B cell (primary cell): ENCODE measurements around the gene TREH. TPM values are rescaled to one million over a fixed set of nuclear protein-coding genes. Genes with fewer than 3 reads are reported as not detected.

ENCODE experiments used
- ATAC-seq: fragments of 200-7000 bp; cut with Tn5 transposase; one replicate; pipeline ENCODE4 v1.10.0; 2021; ENCODE audit warnings: low read depth, mild to moderate bottlenecking, moderate number of reproducible peaks, moderate library complexity
- CTCF ChIA-PET: fragments of 350-600 bp; sonication (Branson Sonifier 250); formaldehyde crosslinking; loops from one replicate; lab custom pipeline; 2021; ENCODE audit warnings: antibody characterized with exemption, inconsistent platforms; lab: Charles Lee
- POLR2A ChIA-PET: fragments of 350-600 bp; sonication (Branson Sonifier 250); formaldehyde crosslinking; loops from one replicate; lab custom pipeline; 2021; ENCODE audit warnings: antibody characterized with exemption; lab: Charles Lee
- DNase-seq: peaks from one replicate; pipeline ENCODE4 v3.0.0; 2013
- H2AFZ ChIP-seq: 2 replicates; pipeline ENCODE4 v1.6.1; 2012; ENCODE audit warnings: mild to moderate bottlenecking, low read depth, low read length; ENCODE audit not compliant: insufficient read depth, poor library complexity, severe bottlenecking
- H3K27ac ChIP-seq, 2 donors: 1 replicate in 1 of 2; 2 replicates in 1 of 2; pipeline ENCODE4 v1.5.1; 2012 to 2013; ENCODE audit warnings: low read length in 2 of 2, mild to moderate bottlenecking in 2 of 2, moderate library complexity in 1 of 2
- H3K27me3 ChIP-seq, 4 experiments: fragments of 200-600 bp in 1 of 4; sonication (generic) in 1 of 4; replicated peaks in 1 of 4; 1 replicate in 2 of 4; 2 replicates in 2 of 4; pipeline versions ENCODE4 v1.6.1 to v1.7.0; 2013 to 2016; ENCODE audit warnings: low read length in 3 of 4, mild to moderate bottlenecking in 2 of 4, mixed read lengths in 1 of 4, moderate library complexity in 1 of 4; ENCODE audit not compliant: insufficient read depth in 4 of 4, control insufficient read depth in 3 of 4; ENCODE audit errors: control extremely low read depth in 1 of 4
- H3K36me3 ChIP-seq, 2 experiments: replicated peaks in 1 of 2; 1 replicate in 1 of 2; 2 replicates in 1 of 2; pipeline versions ENCODE4 v1.6.1 to v1.7.1; 2013; ENCODE audit warnings: low read length in 1 of 2; ENCODE audit not compliant: insufficient read depth in 2 of 2, control insufficient read depth in 1 of 2; ENCODE audit errors: control extremely low read depth in 1 of 2, extremely low read depth in 1 of 2
- H3K4me1 ChIP-seq, 2 donors: fragments of 200-600 bp in 1 of 2; sonication (generic) in 1 of 2; 1 replicate in 1 of 2; 2 replicates in 1 of 2; pipeline versions ENCODE4 v1.5.1 to v1.6.1; 2013 to 2017; ENCODE audit warnings: low read length in 2 of 2; ENCODE audit not compliant: control insufficient read depth in 2 of 2, insufficient read depth in 2 of 2
- H3K4me2 ChIP-seq: replicated peaks from 2 replicates; pipeline ENCODE3; 2012; ENCODE audit warnings: mild to moderate bottlenecking, low read depth, low read length; ENCODE audit not compliant: poor library complexity, severe bottlenecking
- H3K4me3 ChIP-seq, 5 experiments: fragments of 200-600 bp in 1 of 5; sonication (generic) in 1 of 5; 1 replicate in 3 of 5; 2 replicates in 2 of 5; pipeline versions ENCODE4 v1.5.1 to v1.7.0; 2011 to 2016; ENCODE audit warnings: low read length in 4 of 5, mild to moderate bottlenecking in 4 of 5, low read depth in 2 of 5, control low read depth in 1 of 5, moderate library complexity in 1 of 5; ENCODE audit not compliant: insufficient read depth in 1 of 5; ENCODE audit errors: control extremely low read depth in 1 of 5, extremely low read depth in 1 of 5
- H3K79me2 ChIP-seq: fragments of 200-600 bp; sonication (generic); one replicate; pipeline ENCODE4 v1.6.0; 2016; ENCODE audit warnings: low read length; ENCODE audit not compliant: control insufficient read depth, insufficient read depth
- H3K9ac ChIP-seq: fragments of 200-600 bp; sonication (generic); 2 replicates; pipeline ENCODE4 v1.6.1; 2017; ENCODE audit warnings: mild to moderate bottlenecking, low read length, moderate library complexity
- H3K9me3 ChIP-seq, 3 donors: one replicate each; pipeline versions ENCODE4 v1.6.1 to v1.7.1; 2013; ENCODE audit warnings: low read length in 2 of 3; ENCODE audit not compliant: control insufficient read depth in 2 of 3, insufficient read depth in 1 of 3; ENCODE audit errors: control extremely low read depth in 1 of 3
- H4K20me1 ChIP-seq: 2 replicates; pipeline ENCODE4 v1.6.0; 2012; ENCODE audit warnings: mild to moderate bottlenecking, low read length; ENCODE audit not compliant: insufficient read depth, control insufficient read depth, poor library complexity, severe bottlenecking
- H3K27ac Mint-ChIP-seq: one replicate; pipeline ENCODE4 v1.8.0; 2021; ENCODE audit warnings: mixed read lengths
- H3K27me3 Mint-ChIP-seq: one replicate; pipeline ENCODE4 v1.8.0; 2021; ENCODE audit warnings: mixed read lengths
- H3K4me1 Mint-ChIP-seq: one replicate; pipeline ENCODE4 v1.8.0; 2021; ENCODE audit warnings: mixed read lengths
- H3K4me3 Mint-ChIP-seq: one replicate; pipeline ENCODE4 v1.8.0; 2021; ENCODE audit warnings: mixed read lengths
- H3K9me3 Mint-ChIP-seq: one replicate; pipeline ENCODE4 v1.8.0; 2022; ENCODE audit warnings: mixed read lengths; ENCODE audit not compliant: insufficient read depth
- EZH2 ChIP-seq: IDR thresholded peaks from 2 replicates; pipeline ENCODE4 v1.6.1; 2012; ENCODE audit warnings: borderline replicate concordance, low read depth, mild to moderate bottlenecking, moderate library complexity, low read length; ENCODE audit not compliant: insufficient read depth, poor library complexity, severe bottlenecking
- WGBS: methylation state at CpG from one replicate; pipeline ENCODE4 v1.1.5; 2013; ENCODE audit warnings: missing lambda C conversion rate; ENCODE audit not compliant: insufficient coverage; 5-methylcytosine and 5-hydroxymethylcytosine counted together
- intact Hi-C: fragments of 100-400 bp; cut with micrococcal nuclease; formaldehyde crosslinking; loops from one replicate; pipeline ENCODE4 v1.10.0; 2022
- polyA plus RNA-seq: library from polyadenylated mRNA; depleted of rRNA; stranded (reverse); fragments of >200 nt; gene quantifications from 2 replicates; pipeline ENCODE4 v1.2.3, GENCODE V29; 2012
- total RNA-seq, 2 donors: library from RNA; stranded (reverse); fragments of 120-200 nt in 1 of 2; gene quantifications; 1 replicate in 1 of 2; 2 replicates in 1 of 2; pipeline versions ENCODE4 v1.2.3 to v1.2.4, GENCODE V29; 2013 to 2022
- TF ChIP-seq, protein P1 (sequence below): fragments of 200-600 bp; IDR thresholded peaks from one replicate; pipeline ENCODE4 v1.8.0; 2022; ENCODE audit warnings: antibody characterized with exemption, mild to moderate bottlenecking

The TREH gene
- total and polyA plus RNA-seq, 2 donors (not counting 1 experiment from before 2014, with no cell fraction given) = not detected

DNA sequence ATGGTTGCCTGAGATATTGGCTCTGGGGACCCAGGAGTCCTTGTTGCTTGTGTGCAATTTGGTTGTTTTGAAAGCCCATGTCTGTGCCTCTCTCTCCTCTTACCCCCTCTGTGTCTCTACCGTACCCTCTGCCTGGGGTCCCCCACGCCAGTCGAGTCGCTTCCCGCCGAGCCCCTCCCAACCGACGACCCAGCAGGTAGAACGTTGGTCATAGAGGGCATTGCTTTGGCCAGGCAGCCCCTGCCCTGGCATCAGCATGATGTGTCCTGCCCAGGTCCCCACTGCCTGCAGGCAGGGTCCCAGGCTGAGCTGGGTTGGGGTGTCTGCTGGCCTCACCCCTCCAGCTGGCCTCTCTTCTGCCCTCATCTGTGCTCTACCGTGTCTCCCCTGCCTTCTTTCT, 35.0 kb downstream of the TREH start:
- CTCF ChIA-PET = no interaction called here
- H3K9ac ChIP-seq = no peak overlapping the region

DNA sequence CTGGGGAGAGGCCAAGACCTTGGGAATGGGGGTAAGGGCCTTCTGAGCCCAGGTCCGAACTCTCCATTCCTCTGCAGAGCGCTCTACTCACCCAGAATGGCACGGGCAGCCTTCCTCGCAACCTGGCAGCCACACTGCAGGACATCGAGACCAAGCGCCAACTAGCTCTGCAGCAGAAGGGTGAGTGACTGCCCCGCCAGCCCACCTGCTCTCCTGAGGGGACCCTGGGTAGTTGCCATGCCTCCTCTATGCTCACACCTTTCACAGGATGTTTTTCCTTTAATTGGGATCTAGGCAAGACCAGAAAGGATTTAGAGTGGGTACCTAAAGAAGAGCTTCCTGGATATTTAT, 35.5 kb downstream of the TREH start:
- Mint-ChIP-seq H3K27ac (no peak overlapping the region), H3K4me3 (no peak overlapping the region), H3K4me1 (no peaks in the 10 kb centered on the region), H3K9me3 (no peaks in the 10 kb centered on the region), H3K27me3 (peaks cover 4% of the 10 kb centered on the region)
- CTCF ChIA-PET = interaction anchor here (1.8 kb wide), 1 partner anchor 16 kb away, joined by 4 read pairs; no protein-coding TSS in a partner anchor
- Histone ChIP-seq H4K20me1 (no peaks in the 10 kb centered on the region), H3K4me2 (no peak overlapping the region), H3K27ac (no peak overlapping the region), H3K4me1 (no peaks in the 10 kb centered on the region), H3K4me3 (no peak overlapping the region), H3K79me2 (no peaks in the 10 kb centered on the region), H3K27me3 (no peaks in the 10 kb centered on the region), H3K9ac (no peak overlapping the region), H2AFZ (no peak overlapping the region), H3K36me3 (no peaks in the 10 kb centered on the region), H3K9me3 (no peaks in the 10 kb centered on the region)
- intact Hi-C loops = no loop called here
- 99% methylated on average over 7 of the region's 7 CpGs for WGBS
- TF ChIP-seq EZH2 = no peak
- TF ChIP-seq, protein P1, sequence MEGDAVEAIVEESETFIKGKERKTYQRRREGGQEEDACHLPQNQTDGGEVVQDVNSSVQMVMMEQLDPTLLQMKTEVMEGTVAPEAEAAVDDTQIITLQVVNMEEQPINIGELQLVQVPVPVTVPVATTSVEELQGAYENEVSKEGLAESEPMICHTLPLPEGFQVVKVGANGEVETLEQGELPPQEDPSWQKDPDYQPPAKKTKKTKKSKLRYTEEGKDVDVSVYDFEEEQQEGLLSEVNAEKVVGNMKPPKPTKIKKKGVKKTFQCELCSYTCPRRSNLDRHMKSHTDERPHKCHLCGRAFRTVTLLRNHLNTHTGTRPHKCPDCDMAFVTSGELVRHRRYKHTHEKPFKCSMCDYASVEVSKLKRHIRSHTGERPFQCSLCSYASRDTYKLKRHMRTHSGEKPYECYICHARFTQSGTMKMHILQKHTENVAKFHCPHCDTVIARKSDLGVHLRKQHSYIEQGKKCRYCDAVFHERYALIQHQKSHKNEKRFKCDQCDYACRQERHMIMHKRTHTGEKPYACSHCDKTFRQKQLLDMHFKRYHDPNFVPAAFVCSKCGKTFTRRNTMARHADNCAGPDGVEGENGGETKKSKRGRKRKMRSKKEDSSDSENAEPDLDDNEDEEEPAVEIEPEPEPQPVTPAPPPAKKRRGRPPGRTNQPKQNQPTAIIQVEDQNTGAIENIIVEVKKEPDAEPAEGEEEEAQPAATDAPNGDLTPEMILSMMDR = no peak
- POLR2A ChIA-PET = no interaction called here
- DNase-seq (no peak), ATAC-seq (no peak)

More for the DNA sequence above, 35.0 kb downstream of the TREH start:
- intact Hi-C loops = no loop called here
- Histone ChIP-seq H3K36me3 (no peaks in the 10 kb centered on the region), H4K20me1 (no peaks in the 10 kb centered on the region), H3K27me3 (no peaks in the 10 kb centered on the region), H3K4me2 (no peak overlapping the region), H3K9me3 (no peaks in the 10 kb centered on the region), H3K79me2 (no peaks in the 10 kb centered on the region), H3K4me3 (no peak overlapping the region), H2AFZ (no peak overlapping the region), H3K4me1 (no peaks in the 10 kb centered on the region), H3K27ac (no peak overlapping the region)
- Mint-ChIP-seq H3K4me3 (no peak overlapping the region), H3K27me3 (peaks cover 4% of the 10 kb centered on the region), H3K9me3 (no peaks in the 10 kb centered on the region), H3K4me1 (no peaks in the 10 kb centered on the region), H3K27ac (no peak overlapping the region)
- WGBS = 93% methylated on average over 10 of the region's 10 CpGs
- POLR2A ChIA-PET = no interaction called here
- DNase-seq (no peak), ATAC-seq (no peak)
- TF ChIP-seq EZH2 = no peak
- TF ChIP-seq, protein P1 = no peak
